A673 (cell line): Measurements from ENCODE around the gene CYTH1. TPM values are rescaled to one million over a fixed set of nuclear protein-coding genes. Genes with fewer than 3 reads are reported as not detected.

Source experiments
- BruUV-seq: library from RNA; stranded (reverse); fragments of 400-500 nt; replicated peaks from 2 replicates; lab custom pipeline; 2021; lab: Mats Ljungman, UMichigan
- CTCF ChIA-PET: fragments of 300-600 bp; sonication (Branson Sonifier 250); formaldehyde crosslinking; loops from one replicate; lab custom pipeline; 2022; ENCODE audit warnings: antibody characterized with exemption; lab: Charles Lee
- POLR2A ChIA-PET: fragments of 300-600 bp; sonication (Branson Sonifier 250); formaldehyde crosslinking; loops from one replicate; lab custom pipeline; 2022; ENCODE audit warnings: antibody characterized with exemption; ENCODE audit not compliant: low non-redundant PET; lab: Charles Lee
- DNase-seq: peaks from one replicate; pipeline ENCODE4 v3.0.0-alpha.2; 2015; ENCODE audit warnings: low spot score
- H3K27ac ChIP-seq: fragments of 200-600 bp; sonication (generic); 2 replicates; pipeline ENCODE4 v1.5.1; 2016; ENCODE audit warnings: mixed run types, low read depth, mild to moderate bottlenecking, mixed read lengths, antibody characterized with exemption, low read length; ENCODE audit not compliant: poor library complexity, severe bottlenecking
- H3K27me3 ChIP-seq: fragments of 200-600 bp; sonication (generic); replicated peaks from 2 replicates; pipeline ENCODE4 v1.6.1; 2017; ENCODE audit warnings: mixed run types, low read depth, mild to moderate bottlenecking, mixed read lengths, antibody characterized with exemption, low read length; ENCODE audit not compliant: insufficient read depth, poor library complexity
- H3K36me3 ChIP-seq: fragments of 200-600 bp; sonication (generic); 2 replicates; pipeline ENCODE4 v1.6.1; 2016; ENCODE audit warnings: mixed run types, mild to moderate bottlenecking, mixed read lengths, antibody characterized with exemption, low read length; ENCODE audit not compliant: insufficient read depth, poor library complexity, severe bottlenecking
- H3K4me1 ChIP-seq: fragments of 200-600 bp; sonication (generic); 2 replicates; pipeline ENCODE4 v1.6.1; 2017; ENCODE audit warnings: mixed run types, mild to moderate bottlenecking, mixed read lengths, antibody characterized with exemption, low read length; ENCODE audit not compliant: insufficient read depth, poor library complexity, severe bottlenecking
- H3K4me3 ChIP-seq: fragments of 200-600 bp; sonication (generic); 2 replicates; pipeline ENCODE4 v1.5.1; 2016; ENCODE audit warnings: low read depth, mixed run types, mild to moderate bottlenecking, mixed read lengths, low read length; ENCODE audit not compliant: poor library complexity, severe bottlenecking
- H3K9me3 ChIP-seq: fragments of 200-600 bp; sonication (generic); 2 replicates; pipeline ENCODE4 v1.6.1; 2016; ENCODE audit warnings: mixed run types, low read depth, mild to moderate bottlenecking, mixed read lengths, antibody characterized with exemption, low read length; ENCODE audit not compliant: poor library complexity, severe bottlenecking
- EZH2 ChIP-seq: fragments of 200-600 bp; sonication (generic); IDR thresholded peaks from 2 replicates; pipeline ENCODE4 v1.6.1; 2017; ENCODE audit warnings: borderline replicate concordance, low read depth, mild to moderate bottlenecking, mixed read lengths, antibody characterized with exemption, low read length; ENCODE audit not compliant: poor library complexity, severe bottlenecking
- intact Hi-C: fragments of 100-400 bp; cut with micrococcal nuclease; formaldehyde crosslinking; loops from one replicate; pipeline ENCODE4 v1.10.0; 2022; ENCODE audit not compliant: unreplicated experiment
- total RNA-seq: library from RNA; stranded (reverse); gene quantifications from 2 replicates; pipeline ENCODE4 v1.2.3, GENCODE V29; 2021
- TF ChIP-seq, protein P1 (sequence below): fragments of 300-800, 200-600 bp; sonication (generic); conservative IDR thresholded peaks from 2 replicates; pipeline ENCODE4 v1.5.1; 2017; ENCODE audit warnings: low read depth, mild to moderate bottlenecking, antibody characterized with exemption, low read length, moderate library complexity, mixed read lengths

CYTH1 gene
- total RNA-seq, 1 experiment from 2014 or later: 17.9 TPM

- no peaks in the 10 kb centered on the region for H3K27me3 ChIP-seq
- H3K4me1 ChIP-seq: peaks cover 5% of the 10 kb centered on the region
- peaks cover 87% of the 10 kb centered on the region for H3K36me3 ChIP-seq
- CTCF ChIA-PET: no interaction called here
- TF ChIP-seq, protein P1, sequence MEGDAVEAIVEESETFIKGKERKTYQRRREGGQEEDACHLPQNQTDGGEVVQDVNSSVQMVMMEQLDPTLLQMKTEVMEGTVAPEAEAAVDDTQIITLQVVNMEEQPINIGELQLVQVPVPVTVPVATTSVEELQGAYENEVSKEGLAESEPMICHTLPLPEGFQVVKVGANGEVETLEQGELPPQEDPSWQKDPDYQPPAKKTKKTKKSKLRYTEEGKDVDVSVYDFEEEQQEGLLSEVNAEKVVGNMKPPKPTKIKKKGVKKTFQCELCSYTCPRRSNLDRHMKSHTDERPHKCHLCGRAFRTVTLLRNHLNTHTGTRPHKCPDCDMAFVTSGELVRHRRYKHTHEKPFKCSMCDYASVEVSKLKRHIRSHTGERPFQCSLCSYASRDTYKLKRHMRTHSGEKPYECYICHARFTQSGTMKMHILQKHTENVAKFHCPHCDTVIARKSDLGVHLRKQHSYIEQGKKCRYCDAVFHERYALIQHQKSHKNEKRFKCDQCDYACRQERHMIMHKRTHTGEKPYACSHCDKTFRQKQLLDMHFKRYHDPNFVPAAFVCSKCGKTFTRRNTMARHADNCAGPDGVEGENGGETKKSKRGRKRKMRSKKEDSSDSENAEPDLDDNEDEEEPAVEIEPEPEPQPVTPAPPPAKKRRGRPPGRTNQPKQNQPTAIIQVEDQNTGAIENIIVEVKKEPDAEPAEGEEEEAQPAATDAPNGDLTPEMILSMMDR: no peak
- TF ChIP-seq EZH2: no peak
- no peaks in the 10 kb centered on the region for H3K9me3 ChIP-seq
- H3K4me3 ChIP-seq: no peak overlapping the region
- POLR2A ChIA-PET: no interaction called here
- DNase-seq: no peak
- intact Hi-C loops: no loop called here
- no peak overlapping the region for H3K27ac ChIP-seq
- no TSS peak for BruUV-seq
These were observed 26.1 kb upstream of the CYTH1 start for GRCh38 chr17:78808163-78808562.

- peaks cover 5% of the 10 kb centered on the region for H3K4me1 ChIP-seq
- peaks cover 78% of the 10 kb centered on the region for H3K36me3 ChIP-seq
- H3K4me3 ChIP-seq: no peak overlapping the region
- DNase-seq: peak; percentile 52
- no TSS peak for BruUV-seq
- no peaks in the 10 kb centered on the region for H3K9me3 ChIP-seq
- CTCF ChIA-PET: no interaction called here
- TF ChIP-seq EZH2: no peak
- TF ChIP-seq, protein P1: no peak
- POLR2A ChIA-PET: no interaction called here
- peak overlapping the region; percentile 53 for H3K27ac ChIP-seq
- no peaks in the 10 kb centered on the region for H3K27me3 ChIP-seq
- intact Hi-C loops: no loop called here
These were observed 24.4 kb upstream of the CYTH1 start for GRCh38 chr17:78806451-78806850.

DNA sequence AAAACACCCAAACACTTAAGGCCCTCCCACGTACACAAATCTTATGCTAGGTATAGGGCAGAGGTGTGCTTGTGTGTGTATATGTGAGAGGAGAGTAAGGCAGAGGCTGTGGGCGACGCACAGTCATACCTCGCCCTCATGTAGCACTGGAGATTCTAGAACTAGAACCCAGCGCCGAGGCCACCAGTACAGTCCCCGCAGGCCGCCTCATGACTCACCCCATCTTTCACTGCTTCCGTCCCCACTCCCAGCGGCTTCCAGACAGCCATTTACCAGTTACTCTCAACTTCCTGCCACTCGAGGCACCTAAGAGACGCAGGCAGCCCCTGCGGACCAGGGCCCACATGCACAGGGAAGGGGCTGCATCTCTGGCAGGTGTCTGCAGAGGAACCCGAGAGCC is 23.2 kb upstream of the CYTH1 start:
- H3K36me3 ChIP-seq: peaks cover 67% of the 10 kb centered on the region
- H3K27ac ChIP-seq: peak overlapping the region; percentile 53
- no peaks in the 10 kb centered on the region for H3K27me3 ChIP-seq
- H3K4me3 ChIP-seq: no peak overlapping the region
- BruUV-seq: no TSS peak
- ChIA-PET CTCF (no interaction called here), POLR2A (no interaction called here)
- TF ChIP-seq EZH2: no peak
- TF ChIP-seq, protein P1: no peak
- intact Hi-C loops: no loop called here
- peaks cover 5% of the 10 kb centered on the region for H3K4me1 ChIP-seq
- no peaks in the 10 kb centered on the region for H3K9me3 ChIP-seq
- peak; percentile 36 for DNase-seq
